Measurements from ENCODE around the gene MBD4. TPM values are rescaled to one million over a fixed set of nuclear protein-coding genes. Genes with fewer than 3 reads are reported as not detected.
A peak's percentile ranks its signal among the peaks of the same experiment; 100 is the strongest.

The MBD4 gene
- total and polyA plus RNA-seq, 11 donors = 10.8 to 42.3 (median 20.6) TPM

- ATAC-seq (no peak), DNase-seq (no peak)
- intact Hi-C loops (cut with DNase I) = no loop called here
- no peaks in the 10 kb centered on the region for H3K36me3 ChIP-seq
- no peaks in the 10 kb centered on the region for H3K27me3 ChIP-seq
- peaks cover 0 to 35% (median 19%) of the 10 kb centered on the region in 12 donors for H3K4me1 ChIP-seq
- H3K27ac ChIP-seq = peak overlapping the region in 2 of 12 donors; percentile 48 to 65
- no peak for TF ChIP-seq POLR2A (IDR thresholded peaks at IDR 0.05)
- TF ChIP-seq CTCF (IDR thresholded peaks at IDR 0.05) = no peak
- no peaks in the 10 kb centered on the region for H3K9me3 ChIP-seq
- no peak overlapping the region for H3K4me3 ChIP-seq
- 73 to 82% (median 80%) methylated on average over 6 of the region's 6 CpGs for WGBS, 4 donors
Observed at GRCh38 chr3:129412542-129413198, 27.1 kb downstream of the MBD4 start.

GRCh38 chr3:129410971-129411370 lies 28.8 kb downstream of the MBD4 start:
- 90 to 96% (median 92%) methylated on average over 14 to 17 of the region's 17 CpGs for WGBS, 4 donors
- H3K36me3 ChIP-seq = no peaks in the 10 kb centered on the region
- no peaks in the 10 kb centered on the region for H3K27me3 ChIP-seq
- H3K9me3 ChIP-seq = no peaks in the 10 kb centered on the region
- TF ChIP-seq CTCF (IDR thresholded peaks at IDR 0.05) (no peak), POLR2A (IDR thresholded peaks at IDR 0.05) (no peak)
- DNase-seq = peak in 1 of 5 donors; percentile 14
- ATAC-seq = no peak
- no peak overlapping the region for H3K4me3 ChIP-seq
- peaks cover 0 to 27% (median 11%) of the 10 kb centered on the region in 12 donors for H3K4me1 ChIP-seq
- intact Hi-C loops (cut with DNase I) = no loop called here
- H3K27ac ChIP-seq = no peak overlapping the region

GRCh38 chr3:129409541-129409940 lies 30.2 kb downstream of the MBD4 start:
- TF ChIP-seq POLR2A (IDR thresholded peaks at IDR 0.05) (no peak), CTCF (IDR thresholded peaks at IDR 0.05) (no peak)
- DNase-seq = no peak
- H3K9me3 ChIP-seq = no peaks in the 10 kb centered on the region
- no peaks in the 10 kb centered on the region for H3K36me3 ChIP-seq
- H3K4me3 ChIP-seq = no peak overlapping the region
- H3K27me3 ChIP-seq = no peaks in the 10 kb centered on the region
- intact Hi-C loops (cut with DNase I) = no loop called here
- ATAC-seq = no peak
- peaks cover 0 to 20% (median 8%) of the 10 kb centered on the region in 12 donors for H3K4me1 ChIP-seq
- H3K27ac ChIP-seq = no peak overlapping the region
- WGBS, 4 donors = 78 to 97% (median 80%) methylated on average over 2 of the region's 2 CpGs

GRCh38 chr3:129404610-129405009 lies 35.1 kb downstream of the MBD4 start:
- TF ChIP-seq CTCF (IDR thresholded peaks at IDR 0.05) (no peak), POLR2A (IDR thresholded peaks at IDR 0.05) (no peak)
- DNase-seq (peak in 1 of 5 donors; percentile 0), ATAC-seq (no peak)
- Histone ChIP-seq H3K4me1 (peaks cover 0 to 6% (median 0%) of the 10 kb centered on the region in 12 donors), H3K27ac (no peak overlapping the region), H3K36me3 (no peaks in the 10 kb centered on the region), H3K4me3 (no peak overlapping the region), H3K9me3 (no peaks in the 10 kb centered on the region), H3K27me3 (no peaks in the 10 kb centered on the region)
- intact Hi-C loops (cut with DNase I) = no loop called here
- 77 to 84% (median 80%) methylated on average over 5 of the region's 5 CpGs for WGBS, 4 donors
